Measurements from ENCODE around the gene TNRC6A. TPM values are rescaled to one million over a fixed set of nuclear protein-coding genes. Genes with fewer than 3 reads are reported as not detected.

TNRC6A gene
- 22.6 and 24.2 TPM in 2 replicates for total RNA-seq

DNA sequence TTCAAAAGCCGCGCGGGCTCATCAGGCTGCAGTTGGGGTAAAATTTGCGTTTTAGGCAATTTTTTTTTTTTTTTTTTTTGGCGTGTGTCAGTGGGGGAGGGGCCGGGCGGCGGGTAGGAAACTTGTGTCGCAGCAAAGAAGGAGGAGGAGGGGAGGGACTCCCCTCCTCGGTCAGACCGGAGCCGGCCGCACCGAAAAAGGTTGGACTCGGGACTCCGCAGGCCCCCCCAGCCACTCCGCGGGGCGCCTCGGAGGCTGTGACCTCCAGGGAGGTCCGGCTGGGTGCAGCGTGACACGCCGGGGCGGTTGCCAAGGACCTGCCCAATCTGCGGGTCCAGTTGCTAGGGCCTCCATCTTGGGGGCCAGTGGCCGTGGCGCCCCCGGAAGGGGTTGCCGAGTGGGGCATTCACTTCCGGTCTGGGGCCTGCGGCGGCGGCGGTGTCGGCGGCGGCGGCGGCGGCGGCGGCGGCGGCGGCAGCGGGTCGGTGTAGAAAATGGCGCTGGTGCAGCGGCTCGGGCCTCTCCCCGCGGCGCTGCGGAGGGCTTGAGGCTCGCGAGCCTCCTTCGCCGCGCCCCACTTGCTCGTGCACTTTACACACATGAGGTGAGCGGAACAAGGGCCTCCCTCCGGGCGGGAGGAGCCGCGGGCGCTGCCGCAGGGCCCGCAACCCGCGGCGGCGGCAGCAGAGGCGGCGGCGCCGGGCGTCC is at the start of gene TNRC6A:
TNRC6A (plus strand) TSS at position 409 of the 708 bp plus-strand sequence; CDS start at position 600, 191 bp downstream.

DNA sequence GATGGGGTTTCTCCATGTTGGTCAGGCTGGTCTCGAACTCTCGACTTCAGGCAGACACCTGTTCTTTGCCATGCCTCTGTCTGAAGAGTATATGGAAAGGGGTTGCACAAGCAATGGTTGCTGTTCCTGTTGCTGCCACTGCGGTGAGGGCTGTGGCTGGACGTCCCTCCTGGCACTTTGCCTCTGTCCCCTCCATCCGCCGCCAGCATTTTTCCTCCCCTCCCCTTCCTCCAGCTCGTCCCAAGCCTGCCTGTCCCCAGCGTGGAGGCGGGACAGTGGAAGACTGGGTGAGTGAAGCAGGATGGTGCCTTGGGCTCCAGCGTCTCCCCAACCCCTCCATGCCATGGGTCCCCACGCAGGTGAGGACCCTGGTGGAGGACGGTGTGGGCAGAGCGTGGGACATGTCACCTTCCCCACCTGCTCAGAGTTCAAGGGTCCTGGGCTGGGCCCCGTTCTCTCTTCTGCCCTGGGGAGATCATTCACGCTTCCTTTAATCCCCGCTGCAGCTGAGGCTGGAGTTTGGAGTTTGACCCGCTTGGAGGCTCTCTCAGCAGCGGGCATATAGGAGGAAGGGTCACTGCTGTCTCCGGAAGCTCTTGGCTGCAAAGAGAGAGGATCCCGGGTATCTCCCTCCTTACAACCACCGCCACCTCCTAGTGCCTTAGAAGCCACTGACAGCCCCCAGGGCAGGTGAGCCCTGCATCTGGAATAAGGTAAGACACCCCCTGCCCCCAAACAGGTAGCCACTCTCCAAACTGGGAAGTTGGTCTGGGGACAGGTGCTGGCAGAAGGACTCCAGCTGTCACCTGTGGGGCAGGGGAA is 116.5 kb downstream of the TNRC6A start, which contains the start of gene SLC5A11:
SLC5A11 (plus strand) TSS at position 238 of the 822 bp plus-strand sequence. CDS start 12,681 bp downstream, outside the sequence.

Other genes with a start within 250 kb of the TNRC6A start
- gene RBBP6, start 190.1 kb upstream of the TNRC6A start, total RNA-seq, result 17.6 and 21.2 TPM in 2 replicates
- gene SLC5A11, start 116.3 kb downstream of the TNRC6A start, total RNA-seq, result not detected in 2 replicates

All from dermis lymphatic vessel endothelial cell (primary cell).